ENCODE data around the gene EARS2.

GRCh38 chr16:23575834-23576233 is 18.7 kb upstream of the EARS2 start:
- TF ChIP-seq CTCF (conservative IDR thresholded peaks at IDR 0.05) = no peak
- no peak for TF ChIP-seq EZH2 (IDR thresholded peaks at IDR 0.05; ENCODE audit: low read depth)
